ENCODE results near the gene DQX1. TPM values are rescaled to one million over a fixed set of nuclear protein-coding genes. Genes with fewer than 3 reads are reported as not detected.

The DQX1 gene
- total RNA-seq, 1 experiment from 2014 or later: 1.3 TPM

GRCh38 chr2:74573747-74574562 lies 47.9 kb upstream of the DQX1 start:
- Histone ChIP-seq H3K4me2 (peak overlapping the region; percentile 11), H2AFZ (peak overlapping the region; percentile 9; the same call in 1 of the 2 replicates), H3K4me3 (no peak overlapping the region), H3K36me3 (ENCODE audit: low read depth) (no peaks in the 10 kb centered on the region), H3K27ac (no peak overlapping the region), H4K20me1 (ENCODE audit: insufficient read depth) (no peaks in the 10 kb centered on the region), H3F3A (ENCODE audit: insufficient read depth, low read depth) (peaks cover 19% of the 10 kb centered on the region), H3K79me2 (ENCODE audit: low read depth) (no peaks in the 10 kb centered on the region), H3K4me1 (replicated peaks; ENCODE audit: insufficient read depth) (peaks cover 9% of the 10 kb centered on the region; the same call in 1 of the 2 replicates), H3K9me3 (ENCODE audit: insufficient read depth, low read depth) (no peaks in the 10 kb centered on the region), H3K9me2 (ENCODE audit: insufficient read depth) (no peaks in the 10 kb centered on the region), H3K27me3 (ENCODE audit: insufficient read depth, low read depth) (no peaks in the 10 kb centered on the region)
- TF ChIP-seq CTCF (conservative IDR thresholded peaks at IDR 0.05): no peak
- no peak for TF ChIP-seq EZH2 (IDR thresholded peaks at IDR 0.05; ENCODE audit: low read depth)
- DNase-seq: peak in 1 of 2 experiments; percentile 57
- intact Hi-C loops (cut with micrococcal nuclease; ENCODE audit: unreplicated experiment): no loop called here
- ChIA-PET POLR2A (ENCODE audit: unreplicated experiment) (interaction anchor here (0.6 kb wide), 4 partner anchors 11 to 862 kb away, joined by 3 to 31 read pairs (median 5); no protein-coding TSS in a partner anchor), CTCF (no interaction called here)
- BruUV-seq (replicated peaks): no TSS peak

- DNase-seq: peak in 1 of 2 experiments; percentile 32
- no peak overlapping the region for H3K4me3 ChIP-seq
- POLR2A ChIA-PET (ENCODE audit: unreplicated experiment): no interaction called here
- H3K9me2 ChIP-seq (ENCODE audit: insufficient read depth): no peaks in the 10 kb centered on the region
- no peaks in the 10 kb centered on the region for H3K9me3 ChIP-seq (ENCODE audit: insufficient read depth, low read depth)
- no TSS peak for BruUV-seq (replicated peaks)
- H3K79me2 ChIP-seq (ENCODE audit: low read depth): no peaks in the 10 kb centered on the region
- H3K36me3 ChIP-seq (ENCODE audit: low read depth): no peaks in the 10 kb centered on the region
- peaks cover 24% of the 10 kb centered on the region for H3K4me1 ChIP-seq (replicated peaks; ENCODE audit: insufficient read depth)
- no peaks in the 10 kb centered on the region for H3K27me3 ChIP-seq (ENCODE audit: insufficient read depth, low read depth)
- no peak overlapping the region for H3K4me2 ChIP-seq
- H2AFZ ChIP-seq: no peak overlapping the region
- intact Hi-C loops (cut with micrococcal nuclease; ENCODE audit: unreplicated experiment): no loop called here
- no peak overlapping the region for H3K27ac ChIP-seq
- CTCF ChIA-PET: no interaction called here
- no peaks in the 10 kb centered on the region for H4K20me1 ChIP-seq (ENCODE audit: insufficient read depth)
- no peak for TF ChIP-seq EZH2 (IDR thresholded peaks at IDR 0.05; ENCODE audit: low read depth)
- H3F3A ChIP-seq (ENCODE audit: insufficient read depth, low read depth): peaks cover 25% of the 10 kb centered on the region
Observed at GRCh38 chr2:74572178-74572925, 46.3 kb upstream of the DQX1 start.

- POLR2A ChIA-PET (ENCODE audit: unreplicated experiment): interaction anchor here (0.8 kb wide), 1 partner anchor 32 kb away, joined by 3 read pairs; no protein-coding TSS in a partner anchor
- H2AFZ ChIP-seq: no peak overlapping the region
- intact Hi-C loops (cut with micrococcal nuclease; ENCODE audit: unreplicated experiment): no loop called here
- peak in 1 of 2 experiments; percentile 13 for DNase-seq
- BruUV-seq (replicated peaks): no TSS peak
- no peaks in the 10 kb centered on the region for H3K79me2 ChIP-seq (ENCODE audit: low read depth)
- no peak for TF ChIP-seq CTCF (conservative IDR thresholded peaks at IDR 0.05)
- no peak for TF ChIP-seq EZH2 (IDR thresholded peaks at IDR 0.05; ENCODE audit: low read depth)
- H3K9me2 ChIP-seq (ENCODE audit: insufficient read depth): no peaks in the 10 kb centered on the region
- H3K4me2 ChIP-seq: no peak overlapping the region
- CTCF ChIA-PET: no interaction called here
- no peak overlapping the region for H3K27ac ChIP-seq
- H3K36me3 ChIP-seq (ENCODE audit: low read depth): no peaks in the 10 kb centered on the region
- H3K4me3 ChIP-seq: no peak overlapping the region
- H4K20me1 ChIP-seq (ENCODE audit: insufficient read depth): no peaks in the 10 kb centered on the region
- no peaks in the 10 kb centered on the region for H3K9me3 ChIP-seq (ENCODE audit: insufficient read depth, low read depth)
- peaks cover 25% of the 10 kb centered on the region for H3F3A ChIP-seq (ENCODE audit: insufficient read depth, low read depth)
- H3K4me1 ChIP-seq (replicated peaks; ENCODE audit: insufficient read depth): peaks cover 28% of the 10 kb centered on the region
- no peaks in the 10 kb centered on the region for H3K27me3 ChIP-seq (ENCODE audit: insufficient read depth, low read depth)
Observed at GRCh38 chr2:74571058-74571457, 45.0 kb upstream of the DQX1 start.

Measured in PC-9 (cell line).